ENCODE data around the gene AEBP1. TPM values are rescaled to one million over a fixed set of nuclear protein-coding genes. Genes with fewer than 3 reads are reported as not detected.

AEBP1 gene
- total RNA-seq, 1 experiment from 2014 or later = 50.8 TPM

- TF ChIP-seq CTCF (IDR thresholded peaks at IDR 0.05) (no peak), SP1 (CRISPR knock-in tag; conservative IDR thresholded peaks at IDR 0.05) (no peak), ZNF138 (CRISPR knock-in tag; conservative IDR thresholded peaks at IDR 0.05) (no peak), ZNF532 (CRISPR knock-in tag; IDR thresholded peaks at IDR 0.05; ENCODE audit: borderline replicate concordance) (no peak), SOX15 (CRISPR knock-in tag; IDR thresholded peaks at IDR 0.05) (no peak)
- TF ChIP-seq, protein P1, sequence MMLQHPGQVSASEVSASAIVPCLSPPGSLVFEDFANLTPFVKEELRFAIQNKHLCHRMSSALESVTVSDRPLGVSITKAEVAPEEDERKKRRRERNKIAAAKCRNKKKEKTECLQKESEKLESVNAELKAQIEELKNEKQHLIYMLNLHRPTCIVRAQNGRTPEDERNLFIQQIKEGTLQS (CRISPR knock-in tag; conservative IDR thresholded peaks at IDR 0.05) = no peak
Measured at GRCh38 chr7:44143646-44144250, 39.6 kb downstream of the AEBP1 start (continued).

DNA sequence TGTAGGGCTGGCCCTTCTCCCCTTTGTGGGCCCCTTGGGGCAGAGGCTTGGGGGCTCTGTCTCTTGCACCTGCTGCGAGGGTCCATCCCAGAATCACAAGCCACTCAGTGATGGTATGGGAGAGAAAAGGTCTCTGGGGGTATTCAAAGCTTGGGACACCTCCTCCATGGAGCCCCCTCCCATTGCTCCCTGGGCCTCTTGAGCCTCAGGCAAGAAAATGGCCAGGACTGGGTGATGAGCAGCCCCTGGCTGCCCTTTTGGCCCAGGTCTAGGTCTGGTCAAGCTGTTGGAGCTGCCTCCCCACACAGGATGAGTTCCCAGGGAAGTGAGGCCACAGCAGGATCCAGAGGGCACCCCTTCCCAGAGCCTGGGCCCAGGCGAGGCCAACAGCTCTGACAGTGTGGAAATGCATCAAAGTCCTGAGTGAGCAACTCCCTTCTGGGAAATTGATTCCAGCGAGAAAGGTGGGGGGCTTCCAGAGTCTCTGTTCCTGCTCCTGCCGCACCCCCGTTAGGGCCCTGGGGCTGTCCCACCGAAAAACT is 40.4 kb downstream of the AEBP1 start:
- DNase-seq (ENCODE audit: low spot score) = peak; percentile 10
- POLR2A ChIA-PET = no interaction called here
- peaks cover 41% of the 10 kb centered on the region for H3K27me3 Mint-ChIP-seq (ENCODE audit: low read depth)
- peaks cover 21% of the 10 kb centered on the region for H3K4me1 Mint-ChIP-seq
- H3K9me3 Mint-ChIP-seq = no peaks in the 10 kb centered on the region
- no peaks in the 10 kb centered on the region for H3K36me3 Mint-ChIP-seq
- no peak overlapping the region; the same call in 1 of the 2 replicates for H3K4me3 Mint-ChIP-seq
- ATAC-seq = no peak
- H3K27ac Mint-ChIP-seq = no peak overlapping the region
- TF ChIP-seq ESRRA (CRISPR knock-in tag; IDR thresholded peaks at IDR 0.05; ENCODE audit: borderline replicate concordance) (no peak), PREB (CRISPR knock-in tag; IDR thresholded peaks at IDR 0.05; ENCODE audit: borderline replicate concordance) (no peak)
- CTCF ChIA-PET = interaction anchor here (1.1 to 1.3 kb wide), 3 partner anchors 9 to 52 kb away, joined by 3 to 4 read pairs (median 3); no protein-coding TSS in a partner anchor

DNA sequence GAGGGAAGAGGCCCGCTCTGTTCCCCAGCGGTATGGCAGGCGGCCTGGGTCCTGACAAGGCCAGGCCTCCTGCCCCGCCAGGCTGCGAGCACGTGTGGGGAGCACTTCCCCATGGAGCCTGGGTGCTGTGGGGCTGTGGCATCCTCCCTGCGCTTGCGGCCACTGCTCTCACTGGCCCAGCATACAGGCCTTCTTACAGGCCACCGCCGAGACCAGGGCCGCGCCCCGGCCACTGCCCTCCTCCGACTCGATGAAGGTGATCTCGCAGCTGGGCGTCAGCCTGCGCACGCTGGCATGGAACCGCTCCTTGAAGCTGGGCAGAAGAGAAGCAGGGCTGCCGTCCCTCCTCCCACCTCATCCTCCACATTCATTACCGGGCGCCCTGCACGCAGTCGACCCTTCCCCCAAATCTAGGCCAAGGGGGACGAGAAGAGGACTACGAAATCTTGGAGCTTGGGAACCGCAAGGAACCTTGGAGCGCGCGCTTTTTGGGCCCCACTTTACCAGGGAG is 40.9 kb downstream of the AEBP1 start:
- Mint-ChIP-seq H3K9me3 (no peaks in the 10 kb centered on the region), H3K27ac (no peak overlapping the region), H3K4me1 (peaks cover 21% of the 10 kb centered on the region), H3K27me3 (ENCODE audit: low read depth) (peaks cover 41% of the 10 kb centered on the region), H3K36me3 (no peaks in the 10 kb centered on the region), H3K4me3 (peak overlapping the region; percentile 77)
- DNase-seq (ENCODE audit: low spot score) (no peak), ATAC-seq (no peak)
- ChIA-PET POLR2A (no interaction called here), CTCF (interaction anchor here (1.1 to 1.3 kb wide), 3 partner anchors 9 to 52 kb away, joined by 3 to 4 read pairs (median 3); no protein-coding TSS in a partner anchor)
- TF ChIP-seq ZNF263 (CRISPR knock-in tag; IDR thresholded peaks at IDR 0.05; ENCODE audit: low read depth) (peak; percentile 84; the same call in 1 of the 2 replicates), KAT7 (CRISPR knock-in tag; IDR thresholded peaks at IDR 0.05; ENCODE audit: borderline replicate concordance) (no peak)

DNA sequence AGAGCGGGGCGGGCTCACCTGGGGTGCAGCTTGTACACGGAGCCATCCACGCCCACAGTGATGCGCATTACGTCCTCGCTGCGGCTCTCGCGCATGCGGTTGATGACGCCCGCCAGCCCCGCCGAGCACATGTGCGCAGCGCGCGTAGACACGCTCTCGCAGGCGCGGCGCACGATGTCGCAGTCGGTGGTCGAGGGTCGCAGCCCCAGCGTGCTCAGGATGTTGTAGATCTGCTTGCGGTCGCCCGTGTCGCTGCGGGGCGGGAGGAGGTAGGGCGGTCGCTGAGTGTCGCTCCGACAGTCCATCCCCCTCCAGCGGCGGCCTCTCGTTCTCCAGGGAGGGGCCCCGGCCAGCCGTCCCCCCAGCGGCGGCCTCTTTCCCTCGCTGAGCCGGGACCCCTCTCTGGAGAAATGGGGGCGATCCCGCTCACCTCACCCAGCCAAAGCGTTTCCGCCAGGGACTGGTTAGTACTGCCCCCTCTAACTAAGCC is 41.4 kb downstream of the AEBP1 start:
- POLR2A ChIA-PET = no interaction called here
- Mint-ChIP-seq H3K4me3 (peak overlapping the region; percentile 77), H3K36me3 (no peaks in the 10 kb centered on the region), H3K27me3 (ENCODE audit: low read depth) (peaks cover 41% of the 10 kb centered on the region), H3K9me3 (no peaks in the 10 kb centered on the region), H3K27ac (no peak overlapping the region), H3K4me1 (peaks cover 21% of the 10 kb centered on the region)
- ATAC-seq (peak; percentile 7), DNase-seq (ENCODE audit: low spot score) (peak; percentile 65)
- CTCF ChIA-PET = interaction anchor here (1.1 to 1.3 kb wide), 3 partner anchors 8 to 51 kb away, joined by 3 to 4 read pairs (median 3); no protein-coding TSS in a partner anchor
- peak; percentile 97 for TF ChIP-seq E2F4 (CRISPR knock-in tag; IDR thresholded peaks at IDR 0.05; ENCODE audit: borderline replicate concordance, low read depth)
- peak; percentile 98 for TF ChIP-seq CREB1 (CRISPR knock-in tag; IDR thresholded peaks at IDR 0.05)
- no peak for TF ChIP-seq ZNF425 (CRISPR knock-in tag; conservative IDR thresholded peaks at IDR 0.05)
- TF ChIP-seq JUN (CRISPR knock-in tag; IDR thresholded peaks at IDR 0.05) = peak; percentile 99
- TF ChIP-seq, protein P2, sequence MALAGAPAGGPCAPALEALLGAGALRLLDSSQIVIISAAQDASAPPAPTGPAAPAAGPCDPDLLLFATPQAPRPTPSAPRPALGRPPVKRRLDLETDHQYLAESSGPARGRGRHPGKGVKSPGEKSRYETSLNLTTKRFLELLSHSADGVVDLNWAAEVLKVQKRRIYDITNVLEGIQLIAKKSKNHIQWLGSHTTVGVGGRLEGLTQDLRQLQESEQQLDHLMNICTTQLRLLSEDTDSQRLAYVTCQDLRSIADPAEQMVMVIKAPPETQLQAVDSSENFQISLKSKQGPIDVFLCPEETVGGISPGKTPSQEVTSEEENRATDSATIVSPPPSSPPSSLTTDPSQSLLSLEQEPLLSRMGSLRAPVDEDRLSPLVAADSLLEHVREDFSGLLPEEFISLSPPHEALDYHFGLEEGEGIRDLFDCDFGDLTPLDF (CRISPR knock-in tag; IDR thresholded peaks at IDR 0.05) = peak; percentile 99

Measured in WTC11 (cell line).